ENCODE measurements around the gene SNPH.

SNPH gene

GRCh38 chr20:1305712-1306111 is 39.6 kb downstream of the SNPH start:
- in situ Hi-C loops (cut with MboI; ENCODE audit: low sequenced_read_pairs): no loop called here

- in situ Hi-C loops (cut with MboI; ENCODE audit: low sequenced_read_pairs): no loop called here
Observed at GRCh38 chr20:1306316-1307135, 40.4 kb downstream of the SNPH start.

DNA sequence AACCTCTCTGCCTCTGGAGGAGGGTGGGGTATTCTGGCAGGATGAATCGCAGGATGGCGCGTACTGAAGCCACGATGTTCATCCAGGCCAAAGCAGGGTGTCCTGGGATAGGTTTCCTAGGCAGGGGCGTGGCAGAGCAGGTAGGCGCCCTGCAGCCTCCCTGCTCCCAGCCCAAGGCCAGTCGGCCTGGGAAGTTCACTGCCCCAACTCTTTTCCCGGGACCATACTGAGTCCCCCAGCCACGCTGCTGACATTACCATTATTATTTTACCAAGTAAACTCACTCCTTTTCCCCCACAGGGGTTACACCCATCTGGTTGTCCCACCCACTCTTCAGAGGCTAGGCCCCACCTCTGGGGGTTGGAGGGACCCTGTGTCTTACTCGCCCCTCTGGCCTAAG is 41.1 kb downstream of the SNPH start:
- in situ Hi-C loops (cut with MboI; ENCODE audit: low sequenced_read_pairs): no loop called here

GRCh38 chr20:1307571-1307971 is 41.5 kb downstream of the SNPH start:
- in situ Hi-C loops (cut with MboI; ENCODE audit: low sequenced_read_pairs): no loop called here

- in situ Hi-C loops (cut with MboI; ENCODE audit: low sequenced_read_pairs): no loop called here
Observed at GRCh38 chr20:1308067-1308701, 42.1 kb downstream of the SNPH start.

GRCh38 chr20:1308702-1309095 is 42.6 kb downstream of the SNPH start:
- in situ Hi-C loops (cut with MboI; ENCODE audit: low sequenced_read_pairs): no loop called here

DNA sequence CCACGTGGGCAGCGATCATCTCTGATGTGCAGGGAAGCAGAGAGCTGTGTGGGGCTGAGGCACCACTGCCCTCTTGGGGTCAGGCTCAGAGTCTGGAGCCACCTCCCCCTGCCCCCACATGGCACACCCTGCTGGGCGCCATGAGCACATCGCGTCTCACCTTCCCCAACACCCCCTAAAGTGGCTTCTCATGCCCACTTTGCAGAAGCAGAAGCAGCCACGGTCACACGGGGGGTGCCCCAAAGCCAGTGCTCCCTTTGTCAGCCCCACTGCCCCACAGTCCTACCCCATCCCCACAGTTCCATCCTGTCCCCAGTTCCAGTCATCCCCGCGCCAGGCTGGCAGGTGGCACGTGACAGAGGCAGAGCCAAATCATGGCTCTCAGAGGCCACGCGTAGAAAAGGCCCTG is 43.3 kb downstream of the SNPH start:
- in situ Hi-C loops (cut with MboI; ENCODE audit: low sequenced_read_pairs): no loop called here

DNA sequence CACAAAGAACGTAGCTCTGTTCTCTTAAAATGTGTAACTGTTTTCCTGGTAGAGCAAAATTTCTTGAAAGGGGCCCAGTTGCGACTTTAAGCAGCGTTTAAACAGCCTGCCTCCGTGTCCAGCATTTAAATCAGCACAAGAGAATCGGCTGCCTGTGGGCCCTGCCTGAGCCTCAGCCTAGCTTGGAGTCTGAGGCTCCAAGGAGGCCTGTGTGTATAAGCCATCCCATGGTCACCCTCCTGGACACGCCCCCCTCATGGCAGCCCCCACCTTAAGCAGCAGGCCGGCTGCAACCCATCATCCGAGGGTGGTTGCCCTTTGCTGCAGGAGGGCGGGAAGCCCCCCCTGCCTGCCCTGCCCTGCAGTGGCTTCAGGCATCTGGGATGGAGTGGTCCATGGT is 44.0 kb downstream of the SNPH start:
- in situ Hi-C loops (cut with MboI; ENCODE audit: low sequenced_read_pairs): loop anchor here (10.0 kb wide), 1 partner anchor 125 kb away; no protein-coding TSS in a partner anchor

- in situ Hi-C loops (cut with MboI; ENCODE audit: low sequenced_read_pairs): loop anchor here (10.0 kb wide), 1 partner anchor 124 kb away; no protein-coding TSS in a partner anchor
Observed at GRCh38 chr20:1310506-1311190, 44.6 kb downstream of the SNPH start.

GRCh38 chr20:1312308-1312707 is 46.2 kb downstream of the SNPH start:
- in situ Hi-C loops (cut with MboI; ENCODE audit: low sequenced_read_pairs): loop anchor here (10.0 kb wide), 1 partner anchor 122 kb away; no protein-coding TSS in a partner anchor

GRCh38 chr20:1312904-1313235 is 46.8 kb downstream of the SNPH start:
- in situ Hi-C loops (cut with MboI; ENCODE audit: low sequenced_read_pairs): loop anchor here (10.0 kb wide), 1 partner anchor 122 kb away; no protein-coding TSS in a partner anchor

- in situ Hi-C loops (cut with MboI; ENCODE audit: low sequenced_read_pairs): loop anchor here (10.0 kb wide), 1 partner anchor 121 kb away; no protein-coding TSS in a partner anchor
Observed at GRCh38 chr20:1313236-1313964, 47.3 kb downstream of the SNPH start.

DNA sequence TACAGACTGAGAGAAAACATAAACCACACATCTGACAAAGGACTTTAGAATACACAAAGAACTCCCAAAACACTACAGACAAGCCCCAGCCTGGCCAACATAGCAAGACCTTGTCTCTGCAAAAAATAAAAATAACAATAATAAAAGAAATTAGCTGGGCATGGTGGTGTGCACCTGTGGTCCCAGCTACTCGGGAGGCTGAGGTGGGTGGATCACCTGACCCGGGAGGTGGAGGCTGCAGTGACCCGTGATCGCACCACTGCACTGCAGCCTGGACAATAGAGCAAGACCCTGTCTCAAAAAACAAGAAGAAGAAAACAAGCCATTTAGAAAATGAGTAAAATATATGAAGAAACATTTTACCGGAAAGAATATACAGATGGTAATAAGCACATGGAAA is 49.7 kb downstream of the SNPH start:
- in situ Hi-C loops (cut with MboI; ENCODE audit: low sequenced_read_pairs): loop anchor here (10.0 kb wide), 1 partner anchor 119 kb away; no protein-coding TSS in a partner anchor

DNA sequence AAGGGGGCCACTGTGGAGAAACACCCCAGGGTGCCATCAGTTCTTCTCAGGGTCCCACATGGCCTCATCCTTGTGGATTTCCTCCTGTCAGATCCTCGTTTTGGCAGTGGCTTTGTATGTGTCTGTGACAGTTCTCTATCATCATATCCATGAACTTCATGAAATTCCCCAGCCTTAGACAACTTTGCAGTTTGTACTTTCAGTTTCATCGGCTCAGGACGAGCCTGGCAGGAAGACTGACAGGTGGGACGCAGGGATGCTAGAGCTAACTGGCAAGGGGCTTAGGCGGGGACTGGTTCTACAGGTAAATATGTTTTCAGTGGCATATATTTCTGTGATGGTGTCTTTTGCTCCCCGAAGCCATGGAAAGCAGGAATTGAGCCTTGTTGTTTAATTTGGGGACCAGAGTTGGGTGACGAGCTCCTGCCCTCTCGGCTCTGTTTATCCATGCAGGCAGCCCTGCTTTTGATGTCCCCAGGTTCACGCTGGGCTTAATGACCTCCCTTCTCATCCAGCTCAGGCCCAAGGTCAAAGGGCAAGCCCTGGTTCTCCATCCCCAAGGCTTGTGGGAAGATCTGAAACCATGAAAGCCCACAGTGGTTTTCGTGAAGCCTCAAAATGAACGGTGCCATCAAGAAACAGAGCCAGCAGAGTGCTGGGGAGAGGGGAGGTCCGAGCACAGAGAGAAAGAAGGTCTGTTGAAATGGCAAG is 51.6 kb downstream of the SNPH start:
- in situ Hi-C loops (cut with MboI; ENCODE audit: low sequenced_read_pairs): loop anchor here (10.0 kb wide), 1 partner anchor 117 kb away; no protein-coding TSS in a partner anchor

- in situ Hi-C loops (cut with MboI; ENCODE audit: low sequenced_read_pairs): loop anchor here (10.0 kb wide), 1 partner anchor 116 kb away; no protein-coding TSS in a partner anchor
Observed at GRCh38 chr20:1319051-1319450, 53.0 kb downstream of the SNPH start.

DNA sequence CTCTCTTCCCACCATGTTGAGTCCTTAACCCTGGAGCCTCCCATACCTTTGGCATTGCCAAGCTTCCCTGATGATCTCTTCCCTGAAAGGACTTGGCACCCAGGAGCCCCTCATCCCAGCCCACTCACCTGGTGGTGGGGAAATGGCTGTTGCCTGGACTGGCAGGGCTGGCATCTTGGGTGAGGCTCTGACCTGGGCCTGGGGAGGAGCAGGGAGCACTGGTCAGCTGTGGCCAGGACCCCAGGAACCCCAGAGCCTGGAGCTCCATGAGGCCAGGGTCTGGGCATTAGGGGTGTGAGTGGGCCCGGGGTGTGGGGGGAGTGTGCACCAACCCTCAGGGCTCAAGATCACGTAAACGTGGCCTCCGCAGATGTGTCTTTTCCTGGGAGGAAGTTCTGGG is 53.4 kb downstream of the SNPH start:
- in situ Hi-C loops (cut with MboI; ENCODE audit: low sequenced_read_pairs): loop anchor here (10.0 kb wide), 1 partner anchor 115 kb away; no protein-coding TSS in a partner anchor

GRCh38 chr20:1320016-1320415 is 53.9 kb downstream of the SNPH start:
- in situ Hi-C loops (cut with MboI; ENCODE audit: low sequenced_read_pairs): no loop called here

DNA sequence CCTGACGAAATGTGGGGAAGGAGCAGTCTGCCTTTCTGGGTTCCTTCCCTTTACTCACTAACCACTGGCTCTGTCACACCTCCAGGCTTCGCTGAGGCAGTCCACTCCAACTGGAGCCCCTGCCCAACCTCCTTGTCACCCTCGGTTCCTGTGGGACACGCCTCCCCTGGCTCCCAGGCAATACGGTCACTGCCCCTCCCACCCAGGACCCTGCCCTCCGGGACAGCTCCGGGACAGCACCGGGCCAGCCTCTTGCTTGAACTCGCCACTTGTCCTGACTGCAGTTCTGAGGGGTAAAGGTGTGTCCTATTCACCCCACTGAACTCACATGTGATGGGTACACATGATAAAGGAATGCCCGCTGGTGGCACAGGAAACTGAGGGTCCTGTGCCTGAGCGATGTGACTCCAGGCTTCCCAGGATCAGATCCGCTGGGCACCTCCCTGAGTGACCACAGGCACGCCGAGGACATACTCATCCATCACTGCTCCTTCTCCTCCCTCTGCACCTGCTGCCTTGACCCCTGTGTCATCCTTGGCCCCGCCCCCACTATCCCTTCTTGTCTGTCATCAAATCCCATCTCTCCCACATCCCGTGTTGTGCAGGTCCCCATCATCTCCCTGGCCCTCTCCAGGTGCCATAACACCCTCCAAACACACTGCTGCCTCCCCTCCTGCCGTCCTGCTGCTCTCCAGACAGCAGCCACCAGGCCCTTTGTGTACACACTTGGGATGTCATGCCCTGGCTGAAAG is 55.0 kb downstream of the SNPH start:
- in situ Hi-C loops (cut with MboI; ENCODE audit: low sequenced_read_pairs): no loop called here

GRCh38 chr20:1321654-1321939 is 55.5 kb downstream of the SNPH start:
- in situ Hi-C loops (cut with MboI; ENCODE audit: low sequenced_read_pairs): no loop called here
